Epidermal melanocyte (primary cell): Measurements from ENCODE around the gene RUNX2.

Experiments used
- DNase-seq: peaks from one replicate; pipeline ENCODE4 v3.0.0; 2011; ENCODE audit warnings: low spot score; ENCODE audit not compliant: insufficient read length

RUNX2 gene

DNA sequence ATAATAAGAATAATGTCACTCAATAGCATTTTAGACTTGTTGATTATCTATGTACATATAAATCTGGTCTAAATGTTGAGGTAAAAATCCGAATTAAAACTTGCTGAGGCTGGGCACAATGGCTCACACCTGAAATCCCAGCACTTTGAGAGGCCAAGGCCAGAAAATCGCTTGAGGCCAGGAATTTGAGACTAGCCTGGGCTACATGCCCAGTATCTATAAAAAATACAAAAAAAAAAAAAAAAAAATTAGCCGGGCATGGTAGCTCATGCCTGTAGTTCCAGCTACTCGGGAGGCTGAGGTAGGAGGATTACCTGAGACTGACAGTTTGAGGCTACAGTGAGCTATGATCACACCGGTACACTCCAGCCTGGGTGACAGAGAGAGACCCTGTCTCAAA, 83.8 kb downstream of the RUNX2 start:
- no peak for DNase-seq

DNA sequence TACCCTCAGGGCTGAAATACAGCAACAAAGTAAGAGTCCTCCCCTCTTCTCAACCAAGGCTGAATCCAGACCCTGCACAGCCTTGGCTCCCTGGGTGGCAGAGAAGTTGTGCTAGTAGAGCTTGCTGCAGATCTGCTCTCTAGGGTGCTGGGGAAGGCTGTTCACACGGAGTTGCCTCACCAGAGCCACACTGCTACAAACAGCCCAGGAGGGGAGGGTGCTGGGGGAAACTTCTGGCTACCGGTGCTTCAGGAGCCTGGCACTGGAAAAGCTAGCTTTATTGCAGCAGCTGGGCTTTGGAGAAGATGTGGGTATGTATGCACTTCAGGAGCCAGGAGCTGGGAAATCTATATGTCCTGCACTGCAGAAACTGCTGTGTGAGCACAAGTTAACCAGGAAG, 87.2 kb downstream of the RUNX2 start:
- DNase-seq = no peak

DNA sequence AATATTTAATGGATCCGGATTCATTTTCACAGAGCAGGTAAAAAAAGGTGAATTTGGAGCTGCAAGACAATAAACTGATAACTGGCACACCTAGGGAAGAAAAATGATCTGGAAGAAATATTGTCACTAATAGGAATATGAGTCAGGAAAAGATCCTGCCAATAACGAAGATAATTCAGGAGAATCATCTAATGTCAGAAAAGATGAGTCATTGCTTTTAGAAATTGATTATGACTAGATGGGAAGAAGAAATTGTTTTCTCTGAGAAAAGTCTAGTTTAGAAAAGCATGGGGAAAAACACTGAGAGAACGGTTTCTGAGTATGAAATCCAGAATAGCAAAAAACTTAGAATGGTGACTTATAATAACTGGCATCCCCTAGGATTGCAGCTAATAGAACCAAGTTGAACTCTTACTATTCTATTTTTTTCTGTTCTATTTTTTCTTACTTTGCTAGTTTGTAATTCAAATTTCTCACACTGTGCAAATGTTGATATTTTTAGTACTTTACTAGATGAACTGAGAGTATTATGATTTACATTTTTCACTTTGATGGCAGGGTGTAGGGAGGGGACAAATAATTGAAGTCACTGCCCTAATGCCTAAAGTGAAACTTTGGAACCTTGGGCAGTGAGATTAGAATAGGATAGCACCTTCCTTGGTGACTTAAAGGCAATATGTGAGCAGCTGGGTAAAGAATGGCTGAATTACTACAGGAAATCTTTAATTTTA, 87.8 kb downstream of the RUNX2 start:
- DNase-seq = no peak

DNA sequence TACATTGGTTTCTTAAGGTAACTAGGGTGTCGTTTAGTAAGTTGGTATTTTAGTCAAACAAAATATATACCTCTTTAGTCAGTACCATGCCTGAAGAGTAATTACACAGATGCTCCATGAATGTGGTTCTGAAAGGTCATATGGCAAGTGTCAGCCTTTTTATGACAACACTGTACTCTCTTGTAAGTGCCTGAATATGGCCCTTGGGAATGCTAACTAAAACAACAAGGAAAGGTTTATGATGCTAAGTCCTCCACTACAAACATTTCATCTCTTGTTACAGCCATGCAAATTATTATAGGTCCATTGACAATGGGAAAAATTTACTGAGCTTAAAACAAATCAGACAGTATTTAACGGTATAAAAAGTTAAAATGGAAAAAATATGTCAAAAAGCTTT, 88.6 kb downstream of the RUNX2 start:
- DNase-seq = no peak

DNA sequence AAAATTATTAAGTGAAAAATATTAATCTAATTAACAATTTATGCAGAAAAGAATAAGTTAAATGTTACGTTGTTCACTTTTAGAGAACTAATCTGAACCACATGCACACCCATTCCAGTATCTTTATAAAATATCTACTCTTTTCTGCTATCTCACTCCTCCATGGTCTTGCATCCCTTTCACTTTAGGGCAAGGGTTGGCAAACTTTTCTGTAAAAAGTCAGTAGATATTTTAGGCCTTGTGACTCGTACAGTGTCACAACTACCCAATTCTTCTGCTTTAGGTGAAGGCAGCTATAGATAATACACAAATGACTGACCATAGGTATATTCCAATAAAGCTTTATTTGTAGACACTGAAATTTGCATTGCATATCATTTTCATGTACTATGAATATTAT, 89.3 kb downstream of the RUNX2 start:
- no peak for DNase-seq

DNA sequence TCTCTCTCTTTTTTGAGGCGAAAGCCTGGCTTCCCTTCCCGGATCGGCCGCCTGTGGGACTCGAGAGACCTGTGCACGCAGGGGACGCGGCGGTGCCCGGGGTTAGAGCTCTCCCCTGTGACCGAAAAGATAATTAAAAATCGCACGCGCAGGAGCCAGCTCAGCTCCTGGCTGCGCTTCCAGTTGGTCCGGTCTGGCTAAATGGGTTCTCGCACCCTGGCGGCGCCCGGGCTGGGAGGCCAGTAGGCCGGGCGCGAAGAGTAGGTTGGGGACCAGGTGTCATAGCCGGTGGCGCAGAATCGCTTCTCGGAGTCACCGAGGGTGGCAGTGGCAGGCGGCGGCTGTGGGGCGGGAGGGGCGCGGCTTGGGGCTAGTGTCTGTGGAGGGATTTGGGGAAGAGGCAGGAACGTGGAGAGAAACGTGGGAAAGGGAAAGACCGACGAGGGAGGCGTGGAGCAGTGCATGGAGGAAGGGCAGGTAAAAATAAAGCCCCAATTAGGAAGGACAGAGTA, 91.5 kb downstream of the RUNX2 start:
- DNase-seq = no peak

DNA sequence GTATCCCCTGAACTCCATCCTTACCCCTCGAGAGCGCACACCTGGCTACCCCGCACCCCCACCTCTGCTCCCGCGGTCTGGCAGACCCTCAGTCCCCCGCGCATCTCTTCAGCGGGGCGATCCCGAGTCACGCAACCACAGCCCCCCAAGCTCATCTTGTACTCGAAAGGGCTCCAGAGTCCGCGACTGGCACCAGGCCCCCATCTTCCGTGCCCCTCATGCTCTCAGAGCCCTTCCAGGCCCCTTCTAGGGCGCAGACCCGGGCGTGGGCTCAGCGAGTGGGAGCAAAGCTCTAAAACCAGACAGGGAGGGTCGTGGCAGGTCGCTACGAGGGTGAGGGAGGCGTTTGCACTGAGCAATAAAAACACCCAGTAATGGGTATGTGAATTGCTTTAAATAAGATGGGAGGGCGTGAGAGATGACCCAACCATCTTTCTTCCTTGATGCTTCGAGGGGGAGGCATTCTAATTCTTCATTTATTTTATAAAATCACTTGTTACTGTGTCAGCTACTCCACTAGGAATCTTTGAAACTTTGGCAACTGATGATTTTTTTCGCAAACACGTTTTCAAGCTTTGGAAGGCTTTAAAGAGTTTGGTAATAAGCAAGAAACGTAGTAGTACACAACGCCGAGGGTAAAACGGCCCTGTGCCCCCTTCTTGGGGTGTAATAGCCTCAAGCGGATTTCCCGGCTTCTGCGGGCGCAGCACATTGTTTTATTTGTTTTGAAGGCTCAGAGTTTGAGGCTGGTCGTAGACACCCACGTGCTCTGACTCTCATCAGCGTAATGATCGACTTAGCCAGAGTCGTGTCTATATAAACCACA, 92.2 kb downstream of the RUNX2 start:
- no peak for DNase-seq

DNA sequence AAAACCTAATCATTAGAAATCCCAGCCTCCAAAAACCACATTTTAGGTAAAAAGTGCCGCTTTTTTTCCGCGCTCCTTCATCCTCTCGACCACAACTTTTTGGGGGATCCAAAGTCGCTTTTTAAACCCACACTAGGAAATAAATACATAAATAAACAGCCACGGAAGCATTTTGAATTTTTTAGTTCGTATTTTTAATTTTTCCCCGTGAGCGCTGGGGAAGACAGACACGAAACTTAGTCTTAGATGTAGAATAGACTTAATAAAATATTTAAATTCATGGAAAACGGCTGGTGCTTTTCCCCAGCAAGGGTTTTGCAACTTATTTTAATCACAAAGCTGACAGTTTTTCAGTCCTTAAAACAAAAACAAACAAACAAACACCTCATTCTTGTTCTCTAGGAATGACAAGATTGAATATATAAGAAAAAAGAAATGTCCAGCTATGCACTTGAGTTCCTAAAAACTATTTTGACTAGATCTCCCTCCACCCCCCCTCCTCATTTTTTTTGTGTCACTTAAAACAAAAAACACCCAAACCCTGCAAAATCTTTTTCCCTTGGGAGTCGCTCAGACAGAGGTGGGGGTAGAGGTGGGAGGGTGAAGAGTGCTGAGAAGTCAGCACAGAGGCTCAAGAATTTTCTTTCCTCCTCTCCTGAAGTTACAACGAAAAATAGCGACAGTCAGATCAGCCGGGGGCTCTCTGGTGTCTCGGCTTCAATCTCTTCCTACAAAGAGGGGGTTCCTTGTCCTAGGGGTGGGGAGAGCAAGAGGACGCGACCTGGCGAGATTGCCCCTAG, 93.0 kb downstream of the RUNX2 start:
- DNase-seq = no peak

DNA sequence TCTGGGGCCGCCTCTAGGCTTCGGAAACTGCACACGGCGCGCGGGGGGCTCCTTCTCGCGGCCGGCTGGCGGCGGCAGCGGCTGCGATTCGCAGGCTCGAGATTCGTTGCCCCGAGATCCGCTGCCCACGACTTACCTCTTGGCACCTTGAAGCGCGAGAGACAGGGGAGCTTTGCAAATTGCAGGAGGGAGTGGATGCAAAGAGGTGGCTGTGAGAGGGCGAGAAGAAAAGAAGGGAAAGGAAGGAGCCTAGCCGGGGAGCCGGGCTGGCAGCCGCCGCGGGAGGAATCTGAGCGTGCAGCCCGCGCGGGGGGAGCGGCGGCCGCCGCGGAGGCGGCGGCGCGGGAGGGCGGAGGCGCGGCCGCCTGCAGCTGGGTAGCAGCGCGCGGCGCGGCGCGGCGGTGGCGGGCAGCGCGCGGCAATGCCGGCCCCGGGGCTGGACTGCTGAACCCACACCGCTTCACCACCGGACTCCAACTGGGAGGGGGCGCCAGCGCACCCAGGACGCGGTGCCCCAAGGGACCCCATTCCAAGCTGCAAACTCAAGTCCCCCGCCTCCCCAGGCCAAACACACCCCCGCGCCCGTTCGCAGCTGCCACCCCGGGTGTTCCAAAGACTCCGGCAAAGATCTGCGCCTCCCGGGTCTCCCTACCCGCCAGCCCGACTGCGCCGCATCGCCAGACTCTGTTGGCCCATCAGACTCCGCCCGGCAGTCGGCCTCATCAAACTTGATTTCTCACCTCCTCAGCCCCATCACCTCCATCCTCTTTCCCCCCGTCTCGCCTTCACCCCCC, 93.8 kb downstream of the RUNX2 start:
- DNase-seq = no peak

DNA sequence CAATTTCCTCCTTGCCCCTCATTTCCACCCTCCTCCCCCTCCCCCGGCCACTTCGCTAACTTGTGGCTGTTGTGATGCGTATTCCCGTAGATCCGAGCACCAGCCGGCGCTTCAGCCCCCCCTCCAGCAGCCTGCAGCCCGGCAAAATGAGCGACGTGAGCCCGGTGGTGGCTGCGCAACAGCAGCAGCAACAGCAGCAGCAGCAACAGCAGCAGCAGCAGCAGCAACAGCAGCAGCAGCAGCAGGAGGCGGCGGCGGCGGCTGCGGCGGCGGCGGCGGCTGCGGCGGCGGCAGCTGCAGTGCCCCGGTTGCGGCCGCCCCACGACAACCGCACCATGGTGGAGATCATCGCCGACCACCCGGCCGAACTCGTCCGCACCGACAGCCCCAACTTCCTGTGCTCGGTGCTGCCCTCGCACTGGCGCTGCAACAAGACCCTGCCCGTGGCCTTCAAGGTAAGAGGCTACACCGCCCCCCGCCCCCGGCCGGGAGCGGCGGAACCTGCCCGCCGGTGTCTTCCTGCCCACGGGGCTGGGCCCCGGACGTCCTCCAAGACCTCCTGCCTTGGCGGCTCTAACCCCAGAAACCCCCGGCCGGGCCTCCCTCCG, 94.5 kb downstream of the RUNX2 start:
- DNase-seq = no peak

DNA sequence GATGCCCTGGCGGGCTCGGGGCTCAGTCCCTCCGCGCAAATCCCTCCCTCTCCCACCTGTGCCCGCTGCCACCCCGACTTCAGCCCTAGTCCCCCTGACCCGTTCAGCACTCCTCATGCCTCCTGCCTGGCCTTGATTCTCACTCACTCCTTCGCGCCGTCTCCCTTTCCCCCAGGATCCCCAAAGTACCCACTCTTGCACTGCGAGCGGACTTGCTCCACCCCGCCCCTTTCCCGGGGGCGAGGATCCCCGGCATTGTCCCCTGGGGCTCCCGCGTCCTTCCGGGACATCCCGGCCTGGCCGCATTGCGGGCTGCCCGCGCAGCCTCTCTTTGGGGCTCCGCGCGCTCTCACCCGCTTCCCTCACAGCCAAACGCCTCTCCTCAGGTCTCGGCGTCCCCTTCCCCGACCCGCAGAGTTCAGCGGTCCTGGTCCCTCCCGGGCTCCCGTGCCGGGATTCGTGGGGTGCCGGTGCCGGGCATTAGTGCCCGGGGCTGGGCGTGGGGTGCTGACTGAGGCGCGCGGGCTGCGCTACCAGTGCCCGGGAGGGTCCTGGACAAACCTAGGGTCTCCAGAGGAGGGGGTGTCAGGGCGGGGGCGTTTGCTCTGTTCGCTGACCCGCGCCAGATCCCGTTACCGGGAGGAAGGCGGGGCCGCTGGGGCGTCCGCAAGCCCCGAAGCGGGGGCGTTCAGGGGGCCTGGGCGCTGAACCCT, 95.1 kb downstream of the RUNX2 start:
- DNase-seq = no peak

DNA sequence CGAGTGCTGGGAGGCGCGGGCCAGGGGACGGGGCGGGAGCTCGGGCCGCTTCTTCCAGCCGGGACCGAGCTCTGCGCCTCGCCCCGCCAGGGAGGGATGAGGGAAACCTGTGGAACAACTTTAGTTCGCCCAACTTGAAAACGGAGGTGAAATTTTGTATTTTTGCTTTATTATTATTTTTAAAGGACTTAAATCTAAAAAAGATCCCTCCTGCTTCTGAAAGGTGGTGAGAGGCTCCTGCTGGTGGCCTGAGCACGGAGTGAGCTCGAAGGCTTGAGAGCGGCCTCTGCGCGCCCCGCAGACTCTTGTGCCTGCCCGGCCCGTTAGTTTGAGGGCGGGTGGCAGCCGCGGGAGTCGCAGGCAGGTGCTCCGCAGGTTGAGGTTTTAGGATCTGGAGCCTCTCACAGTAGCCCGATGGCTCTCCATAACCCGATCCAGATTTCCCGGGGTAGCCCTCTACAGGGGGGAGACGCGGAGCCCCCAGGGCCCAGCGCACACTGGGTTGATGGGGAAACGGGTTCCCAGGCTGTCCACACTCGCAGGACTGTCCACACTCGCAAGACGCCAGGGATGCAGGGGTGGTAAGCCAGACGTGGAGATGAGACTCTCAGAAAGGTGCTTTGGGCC, 95.8 kb downstream of the RUNX2 start:
- no peak for DNase-seq

DNA sequence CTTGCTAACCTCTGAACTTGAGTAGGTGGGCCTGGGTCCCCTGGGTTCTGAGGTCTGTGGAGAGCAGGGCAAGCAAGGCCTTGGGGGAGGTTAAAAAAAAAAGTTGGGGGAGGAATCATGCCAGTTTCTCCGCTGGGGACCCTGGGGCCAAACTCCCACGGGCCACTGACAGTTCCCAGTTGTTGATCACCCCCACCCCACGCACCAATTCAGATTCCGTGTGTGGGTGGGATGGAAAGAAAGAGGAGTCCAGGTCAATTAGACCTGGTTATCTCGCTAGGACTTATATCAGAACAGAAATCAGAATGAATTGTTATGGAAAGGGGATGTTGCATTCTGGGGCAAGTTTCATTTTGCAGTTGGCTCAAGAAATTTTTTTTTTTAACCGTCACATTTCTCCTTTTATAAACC, 96.3 kb downstream of the RUNX2 start:
- no peak for DNase-seq

DNA sequence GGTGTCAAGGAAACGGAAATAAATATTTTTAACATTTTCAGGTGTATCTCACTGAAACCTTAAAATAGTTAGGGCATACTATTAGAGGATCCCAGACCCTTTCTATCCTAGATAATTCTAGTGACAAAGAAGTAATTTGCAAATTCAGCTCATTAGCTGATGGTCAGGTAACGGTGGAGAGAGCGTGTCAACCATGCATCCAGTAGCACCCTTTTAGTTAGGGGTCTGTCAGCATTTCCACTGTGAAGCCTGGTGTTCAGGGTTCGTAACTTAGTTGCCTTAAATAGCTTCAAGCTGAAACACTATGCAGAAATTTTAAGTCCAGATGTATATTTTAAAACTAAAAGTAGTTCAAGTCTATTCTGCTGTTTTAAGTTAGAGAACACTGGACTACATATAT, 98.1 kb downstream of the RUNX2 start:
- no peak for DNase-seq

DNA sequence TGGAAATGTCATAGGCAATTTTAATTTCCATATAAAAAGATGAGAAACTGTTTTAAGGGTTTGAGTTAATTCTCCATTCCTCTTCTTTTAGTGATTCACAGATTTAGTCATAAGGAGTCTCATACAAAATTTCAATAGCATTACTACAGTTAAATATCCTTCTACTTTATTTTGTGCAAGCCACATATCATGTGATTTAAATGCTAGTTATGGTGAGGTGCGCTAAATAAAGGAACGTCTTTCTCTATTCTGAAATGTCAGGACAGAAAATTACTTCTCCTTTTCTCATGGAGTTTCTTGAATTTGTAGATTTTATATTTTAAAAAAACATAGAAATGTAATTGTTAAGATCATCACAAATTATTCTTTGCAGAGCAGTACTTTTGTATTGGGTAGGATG, 99.6 kb downstream of the RUNX2 start:
- DNase-seq = no peak

DNA sequence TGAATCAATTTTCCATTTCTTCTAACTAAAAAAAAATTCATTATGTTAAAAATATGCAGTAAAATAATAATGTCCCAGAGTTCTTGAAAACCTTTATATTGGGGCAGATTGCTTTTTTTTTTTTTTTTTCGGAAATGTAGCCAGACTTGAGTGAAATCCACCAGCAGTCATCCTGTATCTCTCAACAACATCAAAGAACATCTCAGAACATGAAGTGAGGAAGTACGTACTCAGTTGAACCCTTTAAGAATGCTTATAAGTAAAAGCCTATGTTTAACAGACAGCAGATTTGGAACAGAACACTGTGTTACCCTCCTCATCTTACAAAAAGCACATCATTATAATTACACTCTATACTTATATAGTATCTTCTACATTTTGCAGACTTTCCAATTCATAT, 100.6 kb downstream of the RUNX2 start:
- no peak for DNase-seq

DNA sequence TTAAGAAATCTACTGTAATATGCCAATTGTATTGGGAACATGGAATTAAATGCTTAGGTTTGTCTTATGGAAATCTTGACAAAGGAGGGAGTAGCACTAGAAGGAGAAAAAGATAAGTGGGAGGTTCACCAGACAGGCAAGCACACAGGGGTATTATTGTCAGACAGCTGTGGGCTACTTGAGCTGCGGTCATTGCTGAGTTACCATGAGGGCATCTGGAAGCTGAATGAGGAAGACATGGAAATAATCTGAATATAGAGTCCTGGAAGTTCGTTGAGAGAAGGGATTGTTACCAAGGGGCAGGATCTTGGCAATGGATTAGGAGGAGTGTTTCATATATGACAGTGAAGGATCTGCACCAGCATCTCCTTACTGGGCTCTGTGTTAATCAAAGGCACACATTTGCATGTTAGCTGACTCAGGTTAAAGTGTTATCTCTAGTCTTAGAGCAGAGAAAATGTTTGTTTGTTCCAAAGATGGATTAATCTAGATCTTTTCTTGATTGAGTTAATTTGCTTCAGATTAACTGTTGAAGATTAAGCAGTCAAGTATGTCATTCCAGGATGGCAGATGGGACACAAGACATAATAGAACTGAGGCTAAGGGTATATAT, 102.6 kb downstream of the RUNX2 start:
- no peak for DNase-seq

DNA sequence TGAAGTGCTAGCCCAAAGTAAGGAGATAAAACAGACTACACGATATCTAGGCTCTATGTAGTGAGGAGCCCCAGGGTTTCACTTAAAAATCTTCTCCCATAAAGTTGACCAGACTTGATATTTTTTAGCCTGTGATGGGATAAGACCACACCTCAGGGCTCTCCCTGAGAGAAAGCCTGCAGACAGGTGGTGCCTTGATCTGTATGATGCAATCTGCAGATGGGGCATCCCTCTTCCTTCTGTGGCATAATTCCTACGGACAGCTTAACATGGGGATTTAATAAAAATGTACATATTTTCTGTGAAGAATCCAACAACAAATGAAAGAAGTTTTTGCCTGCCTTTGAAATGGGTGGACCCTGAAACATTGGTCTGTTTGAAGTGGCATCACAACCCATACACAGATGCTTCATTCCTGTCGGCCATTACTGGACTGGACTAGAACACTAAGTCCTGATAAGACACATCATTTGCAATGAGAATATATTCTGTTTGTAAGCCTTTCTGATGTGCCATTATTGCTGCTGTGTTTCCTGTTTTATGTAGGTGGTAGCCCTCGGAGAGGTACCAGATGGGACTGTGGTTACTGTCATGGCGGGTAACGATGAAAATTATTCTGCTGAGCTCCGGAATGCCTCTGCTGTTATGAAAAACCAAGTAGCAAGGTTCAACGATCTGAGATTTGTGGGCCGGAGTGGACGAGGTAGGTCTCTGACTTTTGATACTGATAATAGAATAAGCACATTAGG, 103.4 kb downstream of the RUNX2 start:
- DNase-seq = no peak
